GM12864 (cell line): ENCODE measurements around the gene KCNJ9.
A peak's percentile ranks its signal among the peaks of the same experiment; 100 is the strongest.

ENCODE experiments used
- DNase-seq: peaks from one replicate; pipeline ENCODE4 v3.0.0-alpha.2; 2011; ENCODE audit warnings: low read depth
- H3K4me3 ChIP-seq: 2 replicates; pipeline ENCODE4 v1.5.1; 2011; ENCODE audit warnings: mild to moderate bottlenecking, low read depth, low read length, control low read depth
- TF ChIP-seq, protein P1 (sequence below): IDR thresholded peaks from 2 replicates; pipeline ENCODE4 v1.5.1; 2011; ENCODE audit warnings: low read depth, mild to moderate bottlenecking, moderate library complexity, low read length, control low read depth, inconsistent platforms; ENCODE audit errors: missing control alignments

Gene KCNJ9

DNA sequence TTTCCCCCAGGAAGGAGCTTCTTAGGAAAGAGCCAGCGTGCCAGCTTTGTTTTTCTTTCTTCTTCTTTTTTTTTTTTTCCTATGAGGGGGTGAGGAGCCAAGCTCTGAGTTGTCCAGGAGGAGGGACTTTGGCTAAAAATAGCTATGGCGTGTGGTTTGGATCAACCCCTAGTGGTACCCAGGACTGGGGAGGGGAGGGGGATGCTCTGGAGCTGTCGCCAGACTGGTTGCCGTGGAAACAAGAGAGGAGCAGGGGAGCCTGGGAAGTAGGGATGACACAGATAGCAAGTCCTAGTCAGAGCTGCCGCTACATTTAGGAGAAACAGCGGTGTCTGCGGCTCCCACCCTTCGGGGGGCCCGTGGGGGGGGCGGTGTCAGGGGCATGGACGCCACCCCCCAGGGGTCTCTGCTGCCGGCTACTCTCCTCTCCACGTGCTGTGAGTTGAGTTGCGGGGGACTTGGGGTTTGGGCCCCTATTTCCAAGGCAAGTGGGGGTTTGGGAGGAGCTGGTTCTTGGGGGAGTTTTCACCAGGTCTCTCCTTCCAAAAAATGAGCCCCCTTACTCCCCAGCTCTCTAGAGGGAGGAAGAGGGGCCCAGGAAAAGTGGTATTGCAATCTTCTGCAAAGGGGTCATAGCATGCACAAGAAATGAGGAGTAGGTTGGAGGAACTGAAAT is at the start of gene KCNJ9:
Gene KCNJ9 (plus strand): TSS at position 278 of the 676 bp plus-strand sequence. CDS start 2,493 bp downstream, outside the sequence.
- TF ChIP-seq, protein P1, sequence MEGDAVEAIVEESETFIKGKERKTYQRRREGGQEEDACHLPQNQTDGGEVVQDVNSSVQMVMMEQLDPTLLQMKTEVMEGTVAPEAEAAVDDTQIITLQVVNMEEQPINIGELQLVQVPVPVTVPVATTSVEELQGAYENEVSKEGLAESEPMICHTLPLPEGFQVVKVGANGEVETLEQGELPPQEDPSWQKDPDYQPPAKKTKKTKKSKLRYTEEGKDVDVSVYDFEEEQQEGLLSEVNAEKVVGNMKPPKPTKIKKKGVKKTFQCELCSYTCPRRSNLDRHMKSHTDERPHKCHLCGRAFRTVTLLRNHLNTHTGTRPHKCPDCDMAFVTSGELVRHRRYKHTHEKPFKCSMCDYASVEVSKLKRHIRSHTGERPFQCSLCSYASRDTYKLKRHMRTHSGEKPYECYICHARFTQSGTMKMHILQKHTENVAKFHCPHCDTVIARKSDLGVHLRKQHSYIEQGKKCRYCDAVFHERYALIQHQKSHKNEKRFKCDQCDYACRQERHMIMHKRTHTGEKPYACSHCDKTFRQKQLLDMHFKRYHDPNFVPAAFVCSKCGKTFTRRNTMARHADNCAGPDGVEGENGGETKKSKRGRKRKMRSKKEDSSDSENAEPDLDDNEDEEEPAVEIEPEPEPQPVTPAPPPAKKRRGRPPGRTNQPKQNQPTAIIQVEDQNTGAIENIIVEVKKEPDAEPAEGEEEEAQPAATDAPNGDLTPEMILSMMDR = no peak
- H3K4me3 ChIP-seq = no peak within 1 kb of the TSS
- DNase-seq = no peak

DNA sequence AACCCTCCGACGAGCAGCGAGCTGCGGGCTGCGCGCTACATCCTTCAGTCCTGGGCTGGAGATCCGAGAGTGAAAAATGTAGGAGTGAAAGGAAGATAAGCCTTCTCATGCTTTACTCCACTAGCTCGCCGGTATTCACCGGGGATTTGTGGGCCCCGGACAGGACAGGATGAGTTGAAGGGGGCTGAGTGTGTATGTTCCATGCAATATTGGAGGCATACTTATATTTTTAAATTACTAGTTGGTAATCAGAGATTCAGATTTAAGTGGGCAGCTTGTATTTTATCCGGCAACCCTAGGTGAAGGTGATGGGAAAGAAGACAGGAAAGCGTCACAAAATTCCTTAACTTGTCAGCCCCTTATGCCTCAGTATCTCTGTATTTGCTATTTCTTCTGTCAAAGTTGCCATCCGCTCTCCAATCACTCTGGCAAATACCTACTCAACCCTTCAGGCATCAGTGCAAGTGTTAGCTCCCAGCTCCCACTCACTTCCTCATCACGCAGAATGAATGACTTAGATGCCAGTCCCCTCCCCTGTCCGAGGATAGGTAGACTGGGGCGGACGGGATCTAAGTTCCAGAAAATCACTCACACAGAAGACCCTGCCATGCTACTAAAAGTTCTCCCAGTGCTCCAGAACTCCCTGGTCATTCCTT is 49.0 kb upstream of the KCNJ9 start:
- TF ChIP-seq, protein P1 = no peak
- H3K4me3 ChIP-seq = peak overlapping the region; percentile 86
- DNase-seq = no peak

- no peak for DNase-seq
- H3K4me3 ChIP-seq = no peak overlapping the region
- TF ChIP-seq, protein P1 = no peak
Measured at GRCh38 chr1:160040476-160040875, 40.9 kb upstream of the KCNJ9 start.

DNA sequence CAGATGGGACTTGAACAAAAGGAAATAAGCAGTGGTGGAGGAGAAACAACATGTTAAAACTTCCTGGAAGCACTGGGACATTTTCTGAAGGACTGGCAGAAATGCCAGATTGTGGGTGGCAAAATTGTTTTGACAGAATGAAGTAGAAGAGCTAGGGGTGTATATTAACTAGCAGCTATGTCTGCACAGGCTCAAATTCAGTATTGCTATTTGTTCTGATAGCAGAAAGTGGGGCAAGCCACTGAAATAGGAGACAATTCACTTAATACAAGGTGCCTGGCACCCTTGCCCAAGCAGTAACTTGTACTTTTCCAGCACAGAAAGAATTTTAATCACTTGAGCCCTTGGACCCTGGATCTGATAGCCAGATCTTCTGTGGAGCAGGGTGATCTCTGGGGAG is 37.8 kb upstream of the KCNJ9 start:
- no peak overlapping the region for H3K4me3 ChIP-seq
- TF ChIP-seq, protein P1 = no peak
- no peak for DNase-seq

DNA sequence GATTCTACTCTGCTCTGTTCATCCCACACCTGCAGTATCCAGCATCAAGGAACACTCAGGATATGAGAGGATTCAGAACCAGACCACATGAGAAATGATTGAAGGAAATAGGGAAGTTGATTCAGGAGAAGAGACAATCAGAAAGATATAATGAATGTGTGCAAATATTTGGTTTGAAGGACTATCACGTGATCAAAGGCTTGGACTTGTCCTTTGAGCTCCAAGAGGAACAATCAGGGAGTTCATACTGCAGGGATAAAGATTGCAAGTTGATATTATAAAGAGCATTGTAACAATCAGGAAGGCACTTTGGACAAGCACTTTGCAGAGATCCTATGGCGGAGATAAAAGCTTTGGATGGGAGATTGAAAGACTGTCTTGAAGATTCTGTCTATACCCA is 35.7 kb upstream of the KCNJ9 start:
- no peak for DNase-seq
- no peak overlapping the region for H3K4me3 ChIP-seq
- TF ChIP-seq, protein P1 = no peak

DNA sequence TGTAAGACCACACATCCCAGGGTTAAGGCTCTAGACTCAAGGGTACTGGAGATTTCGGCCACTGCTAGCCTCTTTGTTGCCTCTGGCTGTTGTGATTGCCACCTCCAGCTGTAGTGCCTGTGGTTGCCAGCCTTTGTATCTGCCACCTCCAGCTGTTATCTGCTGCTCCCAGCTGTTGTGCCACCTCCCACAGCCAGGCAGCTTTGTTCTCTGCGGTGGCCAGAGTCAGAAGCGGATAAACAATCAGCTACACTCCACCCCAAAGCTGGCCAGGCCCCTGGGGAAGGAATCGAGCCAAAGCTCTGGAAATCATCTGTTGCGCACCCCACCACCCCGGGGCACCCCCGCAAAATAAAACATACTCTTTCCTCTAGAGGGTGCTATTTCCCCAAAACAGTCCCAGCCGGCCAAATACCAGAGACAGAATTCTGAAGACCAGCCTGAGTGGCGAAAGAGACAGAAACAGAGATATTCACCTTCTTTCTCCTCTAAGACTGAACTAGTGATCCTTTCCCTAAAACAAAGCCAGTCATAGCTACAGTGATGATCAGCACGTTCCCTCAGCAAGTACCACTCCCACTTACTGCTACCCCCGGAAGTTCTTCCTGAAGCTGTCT is 34.7 kb upstream of the KCNJ9 start:
- no peak for DNase-seq
- peak overlapping the region; percentile 7; the same call in 1 of the 2 replicates for H3K4me3 ChIP-seq

More for the DNA sequence above, 34.7 kb upstream of the KCNJ9 start:
- TF ChIP-seq, protein P1 = peak; percentile 63
